Pancreas (tissue), 10 donors: Measurements from ENCODE around the gene DLL4. TPM values are rescaled to one million over a fixed set of nuclear protein-coding genes. Genes with fewer than 3 reads are reported as not detected.
A peak's percentile ranks its signal among the peaks of the same experiment; 100 is the strongest.

ENCODE experiments used
- ATAC-seq, 4 donors: fragments of 200-7000 bp; cut with Tn5 transposase; one replicate each; pipeline versions ENCODE4 v1.8.0 to v1.9.1; 2020; ENCODE audit warnings: mild to moderate bottlenecking in 4 of 4, moderate library complexity in 4 of 4
- DNase-seq, 6 donors: peaks; one replicate each; pipeline ENCODE4 v3.0.0-alpha.2; 2020
- FAIRE-seq: peaks from 2 replicates; lab custom pipeline; 2012; peaks lifted over from hg19 to GRCh38; lab: Jason Lieb, UNC
- H3K27ac ChIP-seq, 4 donors: fragments of 200-600 bp; sonication (generic); 1 replicate in 3 of 4; 2 replicates in 1 of 4; pipeline versions ENCODE4 v1.5.0 to v1.8.0; 2020
- H3K27me3 ChIP-seq, 4 donors: fragments of 200-600 bp; one replicate each; pipeline ENCODE4 v1.8.0; 2021
- H3K36me3 ChIP-seq, 3 donors: fragments of 200-600 bp; sonication (generic) in 1 of 3; one replicate each; pipeline versions ENCODE4 v1.5.0 to v1.8.0; 2020 to 2021
- H3K4me1 ChIP-seq, 3 donors: fragments of 200-600 bp; one replicate each; pipeline ENCODE4 v1.8.0; 2021
- H3K4me3 ChIP-seq, 4 donors: fragments of 200-600 bp; sonication (generic) in 2 of 4; one replicate each; pipeline versions ENCODE4 v1.5.0 to v1.8.0; 2020 to 2021
- H3K9me3 ChIP-seq, 4 donors: fragments of 200-600 bp; one replicate each; pipeline ENCODE4 v1.8.0; 2021
- CTCF ChIP-seq, 4 donors: fragments of 200-600 bp; sonication (generic) in 3 of 4; IDR thresholded peaks; one replicate each; pipeline versions ENCODE4 v1.5.0 to v1.8.0; 2021; ENCODE audit warnings: antibody characterized with exemption in 4 of 4
- WGBS, 2 donors: extraction: QIAGEN DNeasy Blood & Tissue Kit; methylation state at CpG; one replicate each; pipeline ENCODE4 v1.1.7; 2013; 5-methylcytosine and 5-hydroxymethylcytosine counted together
- intact Hi-C, 3 donors: fragments of 100-400 bp; cut with DNase I; formaldehyde crosslinking; loops; one replicate each; pipeline versions ENCODE4 v1.11.1 to v1.14.2; 2022
- polyA plus RNA-seq, 2 donors: library from polyadenylated mRNA; stranded (reverse); fragments of 200-250 nt; gene quantifications; one replicate each; pipeline ENCODE4 v1.2.3, GENCODE V29; 2013
- total RNA-seq, 6 donors: library from RNA; stranded (reverse); fragmentation: NEBNext Ultra II Directional in 4 of 6; extraction: Animal tissue kit (Norgen Biotek cat#: 25700) in 4 of 6; gene quantifications; one replicate each; pipeline versions ENCODE4 v1.2.1 to v1.2.4, GENCODE V29; 2021 to 2023
- donor health status: healthy with polysubstance abuse.
- donor health status: DM: no; HTN: no; CAD: no; lungs with moderate emphysema.
- donor health status: DM: no; HTN: no; CAD: no.
- donor health status: control.
- donor health status: control.
- donor health status: Bipolar disorder and iron deficiency.
- donor health status: DM: yes; HTN: yes; CAD: no.
- donor health status: DM: no; HTN: no; CAD: no.
- donor health status: DM: no; HTN: no; CAD: no.
- donor health status: DM: yes; HTN: yes; CAD: no.

DLL4 gene
- total and polyA plus RNA-seq, 8 donors: 1.3 to 4.8 (median 2.3) TPM

- no peak overlapping the region for H3K4me3 ChIP-seq
- FAIRE-seq: no peak
- intact Hi-C loops: no loop called here
These were observed 35.5 kb downstream of the DLL4 start for GRCh38 chr15:40964634-40965033.

GRCh38 chr15:40968290-40969085 lies 39.3 kb downstream of the DLL4 start:
- no peaks in the 10 kb centered on the region for H3K36me3 ChIP-seq
- H3K27me3 ChIP-seq: no peaks in the 10 kb centered on the region
- no peak overlapping the region for H3K4me3 ChIP-seq
- H3K27ac ChIP-seq: no peak overlapping the region
- intact Hi-C loops: no loop called here
- WGBS, 2 donors: 73 to 77% methylated on average over 7 of the region's 7 CpGs
- peaks cover 0 to 13% (median 7%) of the 10 kb centered on the region in 3 donors for H3K4me1 ChIP-seq
- DNase-seq (no peak), FAIRE-seq (no peak), ATAC-seq (no peak)
- TF ChIP-seq CTCF (IDR thresholded peaks at IDR 0.05): no peak
- no peaks in the 10 kb centered on the region for H3K9me3 ChIP-seq

More at GRCh38 chr15:40964634-40965033, 35.5 kb downstream of the DLL4 start:
- H3K27ac ChIP-seq: no peak overlapping the region
- TF ChIP-seq CTCF (IDR thresholded peaks at IDR 0.05): no peak
- peaks cover 0 to 13% (median 7%) of the 10 kb centered on the region in 3 donors for H3K4me1 ChIP-seq
- WGBS, 2 donors: 80 to 84% methylated on average over 13 of the region's 13 CpGs
- H3K36me3 ChIP-seq: no peaks in the 10 kb centered on the region
- ATAC-seq (no peak), DNase-seq (no peak)
- no peaks in the 10 kb centered on the region for H3K27me3 ChIP-seq
- no peaks in the 10 kb centered on the region for H3K9me3 ChIP-seq

- TF ChIP-seq CTCF (IDR thresholded peaks at IDR 0.05): no peak
- Histone ChIP-seq H3K27ac (no peak overlapping the region), H3K4me1 (peaks cover 0 to 13% (median 7%) of the 10 kb centered on the region in 3 donors), H3K27me3 (no peaks in the 10 kb centered on the region), H3K9me3 (no peaks in the 10 kb centered on the region), H3K36me3 (no peaks in the 10 kb centered on the region), H3K4me3 (no peak overlapping the region)
- DNase-seq: no peak
- ATAC-seq: no peak
- intact Hi-C loops: no loop called here
- WGBS, 2 donors: 85 to 88% methylated on average over 8 of the region's 8 CpGs
- FAIRE-seq: no peak
These were observed 40.2 kb downstream of the DLL4 start for GRCh38 chr15:40969363-40969762.

- Histone ChIP-seq H3K4me3 (no peak overlapping the region), H3K27ac (no peak overlapping the region), H3K9me3 (no peaks in the 10 kb centered on the region), H3K4me1 (no peaks in the 10 kb centered on the region), H3K27me3 (no peaks in the 10 kb centered on the region), H3K36me3 (peaks cover 0 to 20% (median 9%) of the 10 kb centered on the region in 3 donors)
- ATAC-seq (peak in 1 of 4 donors; percentile 43), DNase-seq (no peak), FAIRE-seq (no peak)
- intact Hi-C loops: no loop called here
- WGBS, 2 donors: 47 to 55% methylated on average over 4 of the region's 4 CpGs
- no peak for TF ChIP-seq CTCF (IDR thresholded peaks at IDR 0.05)
These were observed 45.7 kb downstream of the DLL4 start for GRCh38 chr15:40974879-40975278.

GRCh38 chr15:40976819-40977218 lies 47.7 kb downstream of the DLL4 start:
- 83 to 88% methylated on average over 7 of the region's 7 CpGs for WGBS, 2 donors
- ATAC-seq (no peak), DNase-seq (no peak), FAIRE-seq (no peak)
- TF ChIP-seq CTCF (IDR thresholded peaks at IDR 0.05): no peak
- Histone ChIP-seq H3K27me3 (no peaks in the 10 kb centered on the region), H3K27ac (no peak overlapping the region), H3K36me3 (peaks cover 0 to 37% (median 17%) of the 10 kb centered on the region in 3 donors), H3K9me3 (no peaks in the 10 kb centered on the region), H3K4me1 (no peaks in the 10 kb centered on the region), H3K4me3 (no peak overlapping the region)
- intact Hi-C loops: no loop called here
